ENCODE data around the gene PKP1. TPM values are rescaled to one million over a fixed set of nuclear protein-coding genes. Genes with fewer than 3 reads are reported as not detected.
"Not testable (repeated sequence)": the region's sequence is repeated elsewhere in the genome, so short reads cannot be mapped to it uniquely, and the experiment has no call there.

Gene PKP1
- total RNA-seq, 1 donor from 2014 or later: not detected

- DNase-seq (ENCODE audit: low spot score in 2 of 2): no peak
- no peaks in the 10 kb centered on the region for H3K4me1 ChIP-seq
- H3K27me3 ChIP-seq: no peaks in the 10 kb centered on the region
- H3K27ac ChIP-seq: no peak overlapping the region
- no peaks in the 10 kb centered on the region for H3K9me3 ChIP-seq
- no peak for TF ChIP-seq CTCF (IDR thresholded peaks at IDR 0.05)
- intact Hi-C loops (cut with DNase I): loop anchor here (10.0 kb wide), 1 partner anchor 261 kb away; no protein-coding TSS in a partner anchor
- H3K36me3 ChIP-seq: no peaks in the 10 kb centered on the region
- H3K4me3 ChIP-seq: no peak overlapping the region
These were observed 29.9 kb upstream of the PKP1 start for GRCh38 chr1:201253411-201253810.

GRCh38 chr1:201253906-201254624 is 29.2 kb upstream of the PKP1 start:
- intact Hi-C loops (cut with DNase I): loop anchor here (2.0 to 10.0 kb wide), 2 partner anchors 109 to 261 kb away; no protein-coding TSS in a partner anchor
- no peaks in the 10 kb centered on the region for H3K4me1 ChIP-seq
- TF ChIP-seq CTCF (IDR thresholded peaks at IDR 0.05): no peak
- H3K4me3 ChIP-seq: no peak overlapping the region
- no peaks in the 10 kb centered on the region for H3K27me3 ChIP-seq
- DNase-seq (ENCODE audit: low spot score in 2 of 2): no peak
- H3K9me3 ChIP-seq: no peaks in the 10 kb centered on the region
- H3K27ac ChIP-seq: no peak overlapping the region
- H3K36me3 ChIP-seq: no peaks in the 10 kb centered on the region

GRCh38 chr1:201254625-201255478 is 28.5 kb upstream of the PKP1 start:
- Histone ChIP-seq H3K27me3 (peaks cover 2% of the 10 kb centered on the region), H3K27ac (no peak overlapping the region), H3K4me1 (no peaks in the 10 kb centered on the region), H3K4me3 (no peak overlapping the region), H3K9me3 (no peaks in the 10 kb centered on the region), H3K36me3 (no peaks in the 10 kb centered on the region)
- intact Hi-C loops (cut with DNase I): loop anchor here (2.0 to 10.0 kb wide), 2 partner anchors 108 to 260 kb away; no protein-coding TSS in a partner anchor
- DNase-seq (ENCODE audit: low spot score in 2 of 2): no peak
- peak; percentile 80 to 94 (median 86) for TF ChIP-seq CTCF (IDR thresholded peaks at IDR 0.05)

GRCh38 chr1:201255479-201256362 is 27.6 kb upstream of the PKP1 start:
- intact Hi-C loops (cut with DNase I): loop anchor here (2.0 to 10.0 kb wide), 2 partner anchors 107 to 259 kb away; no protein-coding TSS in a partner anchor
- Histone ChIP-seq H3K36me3 (no peaks in the 10 kb centered on the region), H3K4me1 (no peaks in the 10 kb centered on the region), H3K27me3 (peaks cover 4% of the 10 kb centered on the region), H3K4me3 (no peak overlapping the region), H3K27ac (no peak overlapping the region), H3K9me3 (no peaks in the 10 kb centered on the region)
- no peak for TF ChIP-seq CTCF (IDR thresholded peaks at IDR 0.05)
- DNase-seq (ENCODE audit: low spot score in 2 of 2): no peak

GRCh38 chr1:201258132-201258531 is 25.2 kb upstream of the PKP1 start:
- H3K27ac ChIP-seq; H3K4me1 ChIP-seq; H3K4me3 ChIP-seq; H3K27me3 ChIP-seq; H3K9me3 ChIP-seq; DNase-seq (ENCODE audit: low spot score in 2 of 2); H3K36me3 ChIP-seq: not testable (repeated sequence)
- intact Hi-C loops (cut with DNase I): loop anchor here (10.0 kb wide), 1 partner anchor 257 kb away; no protein-coding TSS in a partner anchor
